Measurements from ENCODE around the gene INPP4B.

The INPP4B gene

GRCh38 chr4:142846108-142846728, at the start of gene INPP4B:
TSS of gene INPP4B (minus strand) at chr4:142846301.
- DNase-seq, result peak; percentile 18

- DNase-seq, result no peak
Measured at GRCh38 chr4:142893012-142893411, 46.9 kb upstream of the INPP4B start.

GRCh38 chr4:142886566-142886965, 40.5 kb upstream of the INPP4B start:
- DNase-seq, result no peak

GRCh38 chr4:142883040-142883832, 37.1 kb upstream of the INPP4B start:
- DNase-seq, result no peak

GRCh38 chr4:142882159-142882558, 36.1 kb upstream of the INPP4B start:
- DNase-seq, result no peak

- no peak for DNase-seq
Measured at GRCh38 chr4:142881331-142881730, 35.2 kb upstream of the INPP4B start.

GRCh38 chr4:142875117-142875516, 29.0 kb upstream of the INPP4B start:
- DNase-seq, result no peak

GRCh38 chr4:142874684-142875083, 28.6 kb upstream of the INPP4B start:
- DNase-seq, result no peak

- no peak for DNase-seq
Measured at GRCh38 chr4:142866685-142867084, 20.6 kb upstream of the INPP4B start.

GRCh38 chr4:142861351-142861750, 15.2 kb upstream of the INPP4B start:
- DNase-seq, result no peak

GRCh38 chr4:142858965-142859364, 12.9 kb upstream of the INPP4B start:
- no peak for DNase-seq

GRCh38 chr4:142858446-142858845, 12.3 kb upstream of the INPP4B start:
- no peak for DNase-seq

- DNase-seq, result no peak
Measured at GRCh38 chr4:142856576-142856975, 10.5 kb upstream of the INPP4B start.

GRCh38 chr4:142850478-142850877, 4.4 kb upstream of the INPP4B start:
- DNase-seq, result no peak

- DNase-seq, result peak; percentile 71
Measured at GRCh38 chr4:142846729-142847596, 862 bp upstream of the INPP4B start.

- no peak for DNase-seq
Measured at GRCh38 chr4:142845293-142846107, 601 bp downstream of the INPP4B start.

GRCh38 chr4:142844782-142845181, 1.3 kb downstream of the INPP4B start:
- DNase-seq, result no peak

GRCh38 chr4:142840516-142841123, 5.5 kb downstream of the INPP4B start:
- peak; percentile 39 for DNase-seq

- DNase-seq, result no peak
Measured at GRCh38 chr4:142838778-142839177, 7.3 kb downstream of the INPP4B start.

- no peak for DNase-seq
Measured at GRCh38 chr4:142832022-142832421, 14.1 kb downstream of the INPP4B start.

- no peak for DNase-seq
Measured at GRCh38 chr4:142826503-142827241, 19.4 kb downstream of the INPP4B start.
